ENCODE results near the gene DYSF. TPM values are rescaled to one million over a fixed set of nuclear protein-coding genes. Genes with fewer than 3 reads are reported as not detected.

Gene DYSF
- total RNA-seq, 1 donor = 3.5 TPM

DNA sequence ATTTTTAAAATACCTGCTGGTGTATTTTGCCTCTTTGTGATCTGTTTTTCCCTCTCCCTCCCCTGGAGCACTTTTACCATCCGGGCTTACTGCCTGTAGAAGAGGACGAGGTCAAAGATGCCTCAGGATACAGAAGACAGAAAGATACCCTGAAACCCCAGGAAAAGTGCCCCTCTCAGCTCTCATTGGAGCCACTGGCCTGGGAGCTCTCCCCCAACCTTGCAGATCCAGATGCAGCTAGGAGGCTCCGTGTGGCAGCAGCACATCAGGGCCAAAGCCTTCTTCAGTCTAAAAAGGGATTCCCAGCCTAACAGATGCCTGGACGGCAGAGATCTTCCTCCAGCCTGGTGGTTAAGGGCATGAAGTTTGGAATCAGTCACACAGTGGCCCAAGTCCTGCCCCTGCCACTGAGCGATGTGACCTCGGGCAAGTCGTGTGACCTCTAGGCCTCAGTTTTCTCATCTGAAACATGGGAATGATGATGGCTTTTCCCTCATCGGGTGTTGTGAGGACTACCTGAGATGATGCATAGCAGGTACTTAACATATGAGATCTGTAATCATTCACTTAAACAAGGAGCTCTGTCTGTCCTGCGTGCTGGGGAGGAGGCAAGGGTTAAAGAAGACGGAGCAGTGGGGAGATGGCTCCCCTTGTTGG is 239.4 kb downstream of the DYSF start:
- H3K4me3 ChIP-seq (ENCODE audit: low read depth, low read length) = no peak overlapping the region
- DNase-seq (ENCODE audit: low read depth) = no peak
- TF ChIP-seq, protein P1, sequence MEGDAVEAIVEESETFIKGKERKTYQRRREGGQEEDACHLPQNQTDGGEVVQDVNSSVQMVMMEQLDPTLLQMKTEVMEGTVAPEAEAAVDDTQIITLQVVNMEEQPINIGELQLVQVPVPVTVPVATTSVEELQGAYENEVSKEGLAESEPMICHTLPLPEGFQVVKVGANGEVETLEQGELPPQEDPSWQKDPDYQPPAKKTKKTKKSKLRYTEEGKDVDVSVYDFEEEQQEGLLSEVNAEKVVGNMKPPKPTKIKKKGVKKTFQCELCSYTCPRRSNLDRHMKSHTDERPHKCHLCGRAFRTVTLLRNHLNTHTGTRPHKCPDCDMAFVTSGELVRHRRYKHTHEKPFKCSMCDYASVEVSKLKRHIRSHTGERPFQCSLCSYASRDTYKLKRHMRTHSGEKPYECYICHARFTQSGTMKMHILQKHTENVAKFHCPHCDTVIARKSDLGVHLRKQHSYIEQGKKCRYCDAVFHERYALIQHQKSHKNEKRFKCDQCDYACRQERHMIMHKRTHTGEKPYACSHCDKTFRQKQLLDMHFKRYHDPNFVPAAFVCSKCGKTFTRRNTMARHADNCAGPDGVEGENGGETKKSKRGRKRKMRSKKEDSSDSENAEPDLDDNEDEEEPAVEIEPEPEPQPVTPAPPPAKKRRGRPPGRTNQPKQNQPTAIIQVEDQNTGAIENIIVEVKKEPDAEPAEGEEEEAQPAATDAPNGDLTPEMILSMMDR (IDR thresholded peaks at IDR 0.05; ENCODE audit: insufficient read depth, low read depth, low read length) = no peak

DNA sequence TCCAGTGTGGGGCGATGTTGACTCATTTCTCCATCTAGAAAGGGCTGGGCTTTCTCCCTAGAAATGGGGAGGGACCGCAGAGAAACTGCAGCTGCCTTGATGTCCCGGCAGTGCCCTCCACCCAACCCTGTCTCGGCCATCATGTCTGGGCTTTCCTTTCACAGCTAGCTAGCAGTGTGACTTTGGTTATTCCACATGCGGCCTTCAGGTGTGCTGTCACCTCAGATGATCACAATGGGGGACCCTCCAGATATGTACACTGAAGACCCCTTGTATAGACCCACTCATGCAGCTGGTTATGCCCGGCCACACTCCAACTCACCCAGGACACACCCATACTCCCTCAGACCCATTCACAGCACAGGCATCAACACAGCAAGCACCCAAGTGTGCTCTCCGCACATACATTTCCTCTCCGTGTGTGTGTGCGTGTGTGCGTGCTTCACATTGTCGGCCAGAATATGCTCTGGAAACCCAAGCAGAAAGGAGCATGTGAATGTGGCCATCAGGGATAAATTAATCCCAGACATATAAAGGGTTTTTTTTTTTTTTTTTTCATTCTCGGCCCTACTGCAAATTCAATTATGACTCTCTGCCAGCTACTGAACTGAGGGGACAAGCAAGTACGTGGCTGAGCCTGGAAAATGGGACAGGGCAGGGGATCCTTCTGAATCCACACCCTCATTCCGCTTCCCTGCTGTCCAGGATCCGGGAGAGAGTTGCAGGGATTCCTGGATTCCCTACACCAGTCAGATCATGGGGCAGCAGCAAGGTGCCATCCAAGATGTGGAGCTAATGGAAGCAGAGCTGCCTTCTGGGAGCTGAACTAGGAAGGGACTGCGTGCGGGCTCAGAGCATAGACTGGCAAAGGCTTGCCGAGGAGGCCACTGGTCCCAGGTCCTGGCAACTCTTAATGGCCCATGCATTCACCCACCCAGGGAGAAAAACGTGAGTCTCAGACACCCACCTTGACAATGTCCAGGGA is 240.2 kb downstream of the DYSF start:
- H3K4me3 ChIP-seq (ENCODE audit: low read depth, low read length) = no peak overlapping the region
- no peak for DNase-seq (ENCODE audit: low read depth)
- TF ChIP-seq, protein P1 (IDR thresholded peaks at IDR 0.05; ENCODE audit: insufficient read depth, low read depth, low read length) = no peak

DNA sequence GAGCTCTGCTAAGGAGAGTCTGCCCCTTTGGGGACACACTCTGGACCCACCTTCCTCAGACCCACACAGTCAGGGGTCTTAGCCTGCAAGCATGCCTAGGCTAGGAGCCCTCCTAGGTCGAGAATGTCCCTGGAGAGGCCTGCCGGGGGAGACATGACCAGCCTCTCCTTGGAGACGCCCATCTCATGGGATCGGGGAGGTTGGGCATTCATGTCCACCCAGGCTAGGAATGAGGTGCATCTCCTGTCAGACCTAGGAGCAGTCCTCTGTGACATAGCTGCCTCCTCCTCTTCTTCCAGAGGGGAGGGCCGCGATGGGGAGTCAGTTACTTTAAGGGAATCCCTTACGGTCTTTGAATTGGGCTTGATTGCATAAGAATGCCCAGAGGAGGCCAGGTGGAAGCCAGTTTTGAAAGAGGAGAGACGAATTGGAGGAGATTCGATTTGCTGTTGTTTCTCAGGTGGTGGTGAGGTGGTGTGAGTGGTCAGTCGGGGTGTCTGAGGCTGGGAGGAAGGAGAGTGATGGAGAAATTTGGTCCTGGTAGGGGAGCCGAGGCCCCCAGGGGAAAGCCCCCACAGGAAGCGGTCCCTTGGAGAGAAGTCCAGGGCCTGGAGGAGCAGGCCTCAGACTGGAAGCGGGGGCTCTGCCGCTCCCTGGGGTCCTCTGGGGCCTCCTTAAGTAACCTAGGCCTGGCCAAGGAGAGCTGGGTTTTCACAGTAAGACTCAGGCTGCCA is 241.3 kb downstream of the DYSF start:
- no peak for DNase-seq (ENCODE audit: low read depth)

DNA sequence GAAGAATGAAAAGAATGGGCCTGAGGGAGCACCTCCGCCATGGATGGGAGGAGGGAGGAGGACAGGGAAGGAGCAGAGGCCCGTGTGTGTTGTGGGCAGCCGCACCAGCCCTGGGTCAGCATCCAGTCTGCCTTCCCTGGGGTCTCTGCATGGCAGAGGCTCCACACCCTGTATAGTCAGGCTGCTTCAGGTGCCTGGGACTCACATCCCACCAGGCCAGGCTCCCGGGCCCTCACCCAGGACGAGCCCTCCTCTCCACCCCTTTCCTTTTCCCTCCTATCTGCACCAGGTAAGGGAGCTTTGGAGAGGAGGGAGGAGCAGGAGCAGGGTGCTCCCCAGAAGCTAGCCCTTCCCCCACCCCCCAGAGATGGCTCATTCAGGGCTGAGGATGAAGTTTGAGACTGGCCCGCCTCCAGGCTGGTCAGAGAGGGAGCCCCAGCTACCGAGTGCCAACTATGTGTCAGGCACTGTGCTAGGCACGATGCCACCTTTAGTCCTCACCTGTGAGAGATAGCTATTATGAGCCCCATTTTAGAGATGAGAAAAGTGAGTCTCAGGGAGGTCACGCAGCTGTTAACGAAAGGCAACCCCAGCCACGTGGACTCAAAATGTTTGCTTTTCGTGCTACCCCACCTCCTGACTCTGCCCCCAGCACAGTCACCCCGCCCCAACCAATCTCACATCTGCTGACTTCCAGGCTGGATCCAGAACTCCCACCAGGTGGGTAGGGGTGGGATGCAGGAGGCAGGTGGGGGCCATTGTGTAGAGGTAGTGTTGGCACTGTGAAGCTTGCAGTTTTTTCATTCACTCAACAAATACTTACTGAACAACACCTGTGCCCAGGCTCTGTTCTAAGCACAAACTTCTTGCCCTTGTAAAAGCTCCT is 242.1 kb downstream of the DYSF start:
- DNase-seq (ENCODE audit: low read depth) = no peak
- H3K4me3 ChIP-seq (ENCODE audit: low read depth, low read length) = no peak overlapping the region
- TF ChIP-seq, protein P1 (IDR thresholded peaks at IDR 0.05; ENCODE audit: insufficient read depth, low read depth, low read length) = no peak

More for the DNA sequence above, 241.3 kb downstream of the DYSF start:
- TF ChIP-seq, protein P1 (IDR thresholded peaks at IDR 0.05; ENCODE audit: insufficient read depth, low read depth, low read length) = no peak
- no peak overlapping the region for H3K4me3 ChIP-seq (ENCODE audit: low read depth, low read length)

DNA sequence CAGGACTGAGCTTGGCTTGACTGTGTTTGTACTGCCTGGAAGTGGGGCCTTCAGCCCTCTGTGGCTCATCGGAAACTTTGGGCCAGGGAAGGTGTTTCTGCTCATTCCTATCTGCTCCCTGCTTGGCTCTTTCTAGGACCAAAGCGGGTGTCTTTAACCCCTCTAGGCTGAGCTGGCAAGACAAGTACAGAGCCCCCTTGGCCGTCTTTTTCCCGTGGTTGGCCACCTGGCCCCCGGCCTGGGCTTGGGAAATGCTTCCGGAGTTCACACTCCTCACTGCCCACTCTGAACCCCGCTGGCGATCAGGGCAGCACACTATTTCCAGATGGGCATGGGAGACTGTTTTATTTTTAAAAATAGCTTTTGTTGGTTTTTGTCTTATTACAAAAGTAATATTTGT is 243.0 kb downstream of the DYSF start:
- no peak for DNase-seq (ENCODE audit: low read depth)
- TF ChIP-seq, protein P1 (IDR thresholded peaks at IDR 0.05; ENCODE audit: insufficient read depth, low read depth, low read length) = no peak
- no peak overlapping the region for H3K4me3 ChIP-seq (ENCODE audit: low read depth, low read length)
